GM04503 (cell line): Measurements from ENCODE around the gene CLSTN2.

Source experiments
- DNase-seq: peaks from one replicate; pipeline ENCODE4 v3.0.0-alpha.2; 2012; ENCODE audit warnings: low read depth

Gene CLSTN2

GRCh38 chr3:140188285-140188684 is 253.3 kb downstream of the CLSTN2 start:
- no peak for DNase-seq

- DNase-seq: no peak
Observed at GRCh38 chr3:140189267-140189666, 254.3 kb downstream of the CLSTN2 start.

GRCh38 chr3:140189976-140190375 is 255.0 kb downstream of the CLSTN2 start:
- no peak for DNase-seq

GRCh38 chr3:140196970-140197369 is 262.0 kb downstream of the CLSTN2 start:
- no peak for DNase-seq

GRCh38 chr3:140198242-140198641 is 263.3 kb downstream of the CLSTN2 start:
- DNase-seq: no peak

- DNase-seq: no peak
Observed at GRCh38 chr3:140199008-140199407, 264.0 kb downstream of the CLSTN2 start.

- no peak for DNase-seq
Observed at GRCh38 chr3:140199743-140200142, 264.8 kb downstream of the CLSTN2 start.

GRCh38 chr3:140203510-140203909 is 268.5 kb downstream of the CLSTN2 start:
- no peak for DNase-seq

GRCh38 chr3:140204271-140204984 is 269.4 kb downstream of the CLSTN2 start:
- no peak for DNase-seq

- no peak for DNase-seq
Observed at GRCh38 chr3:140205598-140205997, 270.6 kb downstream of the CLSTN2 start.

- no peak for DNase-seq
Observed at GRCh38 chr3:140206196-140207040, 271.4 kb downstream of the CLSTN2 start.

- no peak for DNase-seq
Observed at GRCh38 chr3:140207541-140207940, 272.6 kb downstream of the CLSTN2 start.

- no peak for DNase-seq
Observed at GRCh38 chr3:140216249-140216648, 281.3 kb downstream of the CLSTN2 start.

- no peak for DNase-seq
Observed at GRCh38 chr3:140219291-140219690, 284.3 kb downstream of the CLSTN2 start.

- no peak for DNase-seq
Observed at GRCh38 chr3:140219923-140220452, 285.0 kb downstream of the CLSTN2 start.

GRCh38 chr3:140223197-140223596 is 288.2 kb downstream of the CLSTN2 start:
- no peak for DNase-seq

- DNase-seq: no peak
Observed at GRCh38 chr3:140223631-140224030, 288.6 kb downstream of the CLSTN2 start.

- no peak for DNase-seq
Observed at GRCh38 chr3:140224307-140224706, 289.3 kb downstream of the CLSTN2 start.

GRCh38 chr3:140225996-140226395 is 291.0 kb downstream of the CLSTN2 start:
- DNase-seq: no peak

GRCh38 chr3:140233702-140234101 is 298.7 kb downstream of the CLSTN2 start:
- DNase-seq: no peak

GRCh38 chr3:140234256-140234655 is 299.3 kb downstream of the CLSTN2 start:
- no peak for DNase-seq

- no peak for DNase-seq
Observed at GRCh38 chr3:140236836-140237501, 302.0 kb downstream of the CLSTN2 start.
